UCSD-AML1 (cell line): ENCODE results near the gene SYT15B.
"Not testable (repeated sequence)": the region's sequence is repeated elsewhere in the genome, so short reads cannot be mapped to it uniquely, and the experiment has no call there.

Experiments used
- DNase-seq: peaks from one replicate; lab custom pipeline; 2025; ENCODE audit not compliant: unreplicated experiment; lab: John Stamatoyannopoulos, UW

The SYT15B gene

GRCh38 chr10:47730911-47731310 lies 32.5 kb downstream of the SYT15B start:
- not testable (repeated sequence) for DNase-seq

- not testable (repeated sequence) for DNase-seq
These were observed 37.7 kb downstream of the SYT15B start for GRCh38 chr10:47725740-47726139.

GRCh38 chr10:47725047-47725446 lies 38.3 kb downstream of the SYT15B start:
- not testable (repeated sequence) for DNase-seq

GRCh38 chr10:47724119-47724518 lies 39.3 kb downstream of the SYT15B start:
- not testable (repeated sequence) for DNase-seq

- DNase-seq, result not testable (repeated sequence)
These were observed 40.0 kb downstream of the SYT15B start for GRCh38 chr10:47723362-47723761.

GRCh38 chr10:47717011-47717769 lies 46.2 kb downstream of the SYT15B start:
- not testable (repeated sequence) for DNase-seq
